SU-DHL-6 (cell line): Measurements from ENCODE around the gene RBMS3.

ENCODE experiments used
- H2AFZ ChIP-seq: fragments of 200-600 bp; sonication (generic); 2 replicates; pipeline ENCODE4 v1.6.1; 2014; ENCODE audit warnings: low read depth, mild to moderate bottlenecking, moderate library complexity, mixed read lengths, antibody characterized with exemption, low read length; ENCODE audit not compliant: severe bottlenecking
- H3F3A ChIP-seq: fragments of 200-600 bp; shearing (Covaris generic); 2 replicates; pipeline ENCODE4 v1.6.0; 2016; ENCODE audit warnings: antibody characterized with exemption, mild to moderate bottlenecking; ENCODE audit not compliant: insufficient read depth
- H3K27ac ChIP-seq: fragments of 200-600 bp; sonication (generic); 2 replicates; pipeline ENCODE4 v1.5.1; 2016; ENCODE audit warnings: low read depth, mild to moderate bottlenecking, low read length, moderate library complexity, mixed read lengths
- H3K27me3 ChIP-seq: fragments of 200-600 bp; sonication (generic), shearing (Covaris generic); 2 replicates; pipeline ENCODE4 v1.6.0; 2014; ENCODE audit warnings: mild to moderate bottlenecking, low read length
- H3K36me3 ChIP-seq: fragments of 200-600 bp; sonication (generic); 2 replicates; pipeline ENCODE4 v1.6.1; 2014; ENCODE audit warnings: mild to moderate bottlenecking, low read length, mixed read lengths
- H3K4me2 ChIP-seq: fragments of 300-600, 200-600 bp; shearing (Covaris generic), sonication (generic); 2 replicates; pipeline ENCODE4 v1.6.0; 2014; ENCODE audit warnings: low read length, low read depth, mild to moderate bottlenecking; ENCODE audit not compliant: poor library complexity, severe bottlenecking
- H3K4me3 ChIP-seq: fragments of 200-600 bp; sonication (generic); 2 replicates; pipeline ENCODE4 v1.5.1; 2014; ENCODE audit warnings: antibody characterized with exemption, low read length, mild to moderate bottlenecking, mixed read lengths; ENCODE audit not compliant: insufficient read depth, poor library complexity, severe bottlenecking
- H3K79me2 ChIP-seq: fragments of 200-600 bp; sonication (generic); 2 replicates; pipeline ENCODE4 v1.6.1; 2014; ENCODE audit warnings: mild to moderate bottlenecking, low read length, moderate library complexity; ENCODE audit not compliant: insufficient read depth
- H3K9ac ChIP-seq: fragments of 200-600 bp; sonication (generic); 2 replicates; pipeline ENCODE4 v1.7.0; 2014; ENCODE audit warnings: mild to moderate bottlenecking, low read length
- H3K9me2 ChIP-seq: fragments of 200-600 bp; sonication (generic); replicated peaks from 2 replicates; pipeline ENCODE4 v1.6.1; 2014; ENCODE audit warnings: low read length; ENCODE audit not compliant: insufficient read depth
- H3K9me3 ChIP-seq: fragments of 200-600 bp; sonication (generic); 2 replicates; pipeline ENCODE4 v1.6.1; 2014; ENCODE audit warnings: low read length, mixed read lengths; ENCODE audit not compliant: insufficient read depth
- H4K20me1 ChIP-seq: fragments of 200-600 bp; sonication (generic); 2 replicates; pipeline ENCODE4 v1.6.1; 2014; ENCODE audit warnings: low read depth, mild to moderate bottlenecking, antibody characterized with exemption, low read length, moderate library complexity, mixed read lengths
- EZH2phosphoT487 ChIP-seq: fragments of 200-600 bp; sonication (generic), shearing (Covaris generic); conservative IDR thresholded peaks from 2 replicates; pipeline ENCODE4 v1.6.1; 2018; ENCODE audit warnings: mild to moderate bottlenecking, antibody characterized with exemption, low read length, moderate library complexity, mixed read lengths
- TF ChIP-seq, protein P1 (sequence below): fragments of 200-600 bp; sonication (generic); IDR thresholded peaks from one replicate; pipeline ENCODE4 v1.5.1; 2017; ENCODE audit warnings: antibody characterized with exemption, mild to moderate bottlenecking, low read length, moderate library complexity; ENCODE audit not compliant: insufficient read depth, poor library complexity, severe bottlenecking

The RBMS3 gene

DNA sequence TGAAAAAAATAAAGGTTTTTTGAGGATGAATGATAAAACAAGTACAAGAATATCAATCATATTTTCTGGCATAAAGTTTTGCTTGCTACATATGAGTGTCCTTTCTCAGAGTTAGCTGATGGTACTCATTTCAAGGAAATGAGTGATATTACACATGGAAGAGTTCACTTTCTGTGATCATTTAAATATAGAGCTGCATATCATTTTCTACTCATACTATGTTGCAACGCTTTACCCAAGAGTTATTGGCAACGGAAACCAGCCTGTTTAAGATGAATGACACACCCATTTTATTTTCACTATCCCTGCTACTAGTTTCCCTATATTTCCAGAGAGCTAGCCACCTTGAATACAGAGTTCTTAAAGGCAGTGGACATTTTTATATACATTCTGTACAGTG lies 35.4 kb upstream of the RBMS3 start:
- Histone ChIP-seq H3K36me3 (no peaks in the 10 kb centered on the region), H3K9ac (no peak overlapping the region), H3K4me3 (no peak overlapping the region), H3K27me3 (no peaks in the 10 kb centered on the region), H4K20me1 (no peaks in the 10 kb centered on the region), H2AFZ (no peak overlapping the region), H3K9me3 (no peaks in the 10 kb centered on the region), H3K9me2 (no peaks in the 10 kb centered on the region), H3F3A (no peaks in the 10 kb centered on the region), H3K79me2 (no peaks in the 10 kb centered on the region), H3K4me2 (no peak overlapping the region), H3K27ac (no peak overlapping the region)
- TF ChIP-seq EZH2phosphoT487 = no peak
- TF ChIP-seq, protein P1, sequence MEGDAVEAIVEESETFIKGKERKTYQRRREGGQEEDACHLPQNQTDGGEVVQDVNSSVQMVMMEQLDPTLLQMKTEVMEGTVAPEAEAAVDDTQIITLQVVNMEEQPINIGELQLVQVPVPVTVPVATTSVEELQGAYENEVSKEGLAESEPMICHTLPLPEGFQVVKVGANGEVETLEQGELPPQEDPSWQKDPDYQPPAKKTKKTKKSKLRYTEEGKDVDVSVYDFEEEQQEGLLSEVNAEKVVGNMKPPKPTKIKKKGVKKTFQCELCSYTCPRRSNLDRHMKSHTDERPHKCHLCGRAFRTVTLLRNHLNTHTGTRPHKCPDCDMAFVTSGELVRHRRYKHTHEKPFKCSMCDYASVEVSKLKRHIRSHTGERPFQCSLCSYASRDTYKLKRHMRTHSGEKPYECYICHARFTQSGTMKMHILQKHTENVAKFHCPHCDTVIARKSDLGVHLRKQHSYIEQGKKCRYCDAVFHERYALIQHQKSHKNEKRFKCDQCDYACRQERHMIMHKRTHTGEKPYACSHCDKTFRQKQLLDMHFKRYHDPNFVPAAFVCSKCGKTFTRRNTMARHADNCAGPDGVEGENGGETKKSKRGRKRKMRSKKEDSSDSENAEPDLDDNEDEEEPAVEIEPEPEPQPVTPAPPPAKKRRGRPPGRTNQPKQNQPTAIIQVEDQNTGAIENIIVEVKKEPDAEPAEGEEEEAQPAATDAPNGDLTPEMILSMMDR = no peak

DNA sequence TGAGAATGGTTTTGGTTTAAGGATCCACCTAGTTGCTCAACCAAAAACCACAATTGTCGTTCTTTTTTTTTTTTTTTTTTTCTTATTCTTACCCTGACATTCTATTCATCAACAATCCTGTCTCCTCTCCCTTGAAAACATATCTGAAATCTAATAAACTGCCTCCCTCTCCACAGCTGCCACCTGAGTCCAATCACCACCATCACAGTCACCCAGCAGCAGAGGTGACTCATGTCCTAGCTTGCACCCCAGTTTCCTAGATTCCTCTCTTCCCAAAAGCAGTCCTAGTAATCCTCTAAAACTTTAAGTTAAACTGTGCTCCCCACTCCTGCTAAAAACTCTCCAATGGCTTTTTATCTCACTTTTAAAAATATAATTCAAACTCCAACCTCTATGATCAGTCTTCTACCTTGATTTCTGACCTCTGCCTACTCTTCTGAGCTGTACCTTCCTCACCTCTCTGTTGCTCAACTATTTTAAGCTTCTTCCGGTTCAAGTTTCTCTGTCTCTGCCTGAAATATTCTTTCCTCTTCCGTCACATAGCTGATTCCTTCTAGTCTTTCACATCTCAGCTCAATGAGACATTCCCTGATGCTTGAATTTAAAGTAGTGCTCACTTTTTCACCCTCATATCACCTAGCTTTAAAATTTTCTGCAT lies 33.7 kb upstream of the RBMS3 start:
- H3K9me3 ChIP-seq = no peaks in the 10 kb centered on the region
- H3K36me3 ChIP-seq = no peaks in the 10 kb centered on the region
- H2AFZ ChIP-seq = no peak overlapping the region
- H3K9ac ChIP-seq = no peak overlapping the region
- no peaks in the 10 kb centered on the region for H3K9me2 ChIP-seq
- no peaks in the 10 kb centered on the region for H4K20me1 ChIP-seq
- TF ChIP-seq, protein P1 = no peak
- TF ChIP-seq EZH2phosphoT487 = no peak
- no peak overlapping the region for H3K27ac ChIP-seq
- H3K4me3 ChIP-seq = no peak overlapping the region
- H3F3A ChIP-seq = no peaks in the 10 kb centered on the region
- H3K27me3 ChIP-seq = no peaks in the 10 kb centered on the region
- no peaks in the 10 kb centered on the region for H3K79me2 ChIP-seq
- peak overlapping the region; percentile 7 for H3K4me2 ChIP-seq

DNA sequence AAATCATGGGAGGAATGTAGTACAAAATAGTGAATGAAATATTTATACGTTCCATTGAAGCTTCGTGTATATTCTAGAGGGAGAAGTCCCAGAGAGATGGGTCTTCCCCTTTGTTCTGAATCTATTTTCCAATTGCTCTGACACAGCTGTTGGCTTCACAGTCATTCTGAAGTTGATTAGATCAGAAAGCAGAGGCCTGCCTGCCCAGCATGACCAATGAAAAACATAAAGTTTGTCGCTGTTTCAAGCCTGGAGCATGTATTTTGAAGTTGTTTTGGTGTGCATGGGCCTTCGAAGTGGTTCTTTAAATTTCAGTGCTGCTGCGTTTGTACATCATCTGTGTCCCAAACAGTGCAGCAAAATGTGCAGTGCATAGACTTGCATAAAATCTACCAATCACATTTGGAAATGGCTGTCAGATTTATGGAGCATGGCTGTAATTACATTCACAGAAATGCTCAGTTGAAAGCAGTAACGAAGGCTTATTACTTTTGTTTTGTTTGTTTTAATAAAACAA lies 31.0 kb upstream of the RBMS3 start:
- H3F3A ChIP-seq = no peaks in the 10 kb centered on the region
- no peaks in the 10 kb centered on the region for H3K79me2 ChIP-seq
- H3K27ac ChIP-seq = no peak overlapping the region
- no peak overlapping the region for H2AFZ ChIP-seq
- H3K4me2 ChIP-seq = no peak overlapping the region
- no peaks in the 10 kb centered on the region for H3K36me3 ChIP-seq
- H3K9me3 ChIP-seq = no peaks in the 10 kb centered on the region
- no peak overlapping the region for H3K9ac ChIP-seq
- no peaks in the 10 kb centered on the region for H3K27me3 ChIP-seq
- H3K9me2 ChIP-seq = no peaks in the 10 kb centered on the region
- no peak for TF ChIP-seq EZH2phosphoT487
- TF ChIP-seq, protein P1 = no peak
- H4K20me1 ChIP-seq = no peaks in the 10 kb centered on the region
- no peak overlapping the region for H3K4me3 ChIP-seq
